ENCODE data around the gene PRODH2.

DNA sequence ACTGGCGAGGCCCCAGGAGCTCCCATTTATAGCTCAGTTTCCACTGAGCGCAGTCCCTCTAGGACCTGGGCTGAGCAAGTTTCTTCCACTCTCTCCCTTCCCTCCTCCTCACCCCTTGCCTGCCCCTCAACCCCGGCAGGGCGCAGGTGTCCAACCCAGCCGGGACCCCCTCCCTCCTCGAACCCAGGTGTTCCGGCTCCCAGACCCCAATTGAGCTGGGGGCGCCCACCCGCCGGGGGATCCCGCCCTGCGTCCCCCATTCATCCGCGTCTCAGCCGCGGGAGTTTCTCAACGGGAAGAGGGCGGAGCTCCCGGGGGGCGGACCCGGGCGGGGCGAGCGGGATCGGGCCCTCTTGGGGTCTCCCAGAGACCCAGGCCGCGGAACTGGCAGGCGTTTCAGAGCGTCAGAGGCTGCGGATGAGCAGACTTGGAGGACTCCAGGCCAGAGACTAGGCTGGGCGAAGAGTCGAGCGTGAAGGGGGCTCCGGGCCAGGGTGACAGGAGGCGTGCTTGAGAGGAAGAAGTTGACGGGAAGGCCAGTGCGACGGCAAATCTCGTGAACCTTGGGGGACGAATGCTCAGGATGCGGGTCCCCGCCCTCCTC, 44.0 kb upstream of the PRODH2 start, which contains the start of gene KIRREL2:
- TF ChIP-seq, protein P1, sequence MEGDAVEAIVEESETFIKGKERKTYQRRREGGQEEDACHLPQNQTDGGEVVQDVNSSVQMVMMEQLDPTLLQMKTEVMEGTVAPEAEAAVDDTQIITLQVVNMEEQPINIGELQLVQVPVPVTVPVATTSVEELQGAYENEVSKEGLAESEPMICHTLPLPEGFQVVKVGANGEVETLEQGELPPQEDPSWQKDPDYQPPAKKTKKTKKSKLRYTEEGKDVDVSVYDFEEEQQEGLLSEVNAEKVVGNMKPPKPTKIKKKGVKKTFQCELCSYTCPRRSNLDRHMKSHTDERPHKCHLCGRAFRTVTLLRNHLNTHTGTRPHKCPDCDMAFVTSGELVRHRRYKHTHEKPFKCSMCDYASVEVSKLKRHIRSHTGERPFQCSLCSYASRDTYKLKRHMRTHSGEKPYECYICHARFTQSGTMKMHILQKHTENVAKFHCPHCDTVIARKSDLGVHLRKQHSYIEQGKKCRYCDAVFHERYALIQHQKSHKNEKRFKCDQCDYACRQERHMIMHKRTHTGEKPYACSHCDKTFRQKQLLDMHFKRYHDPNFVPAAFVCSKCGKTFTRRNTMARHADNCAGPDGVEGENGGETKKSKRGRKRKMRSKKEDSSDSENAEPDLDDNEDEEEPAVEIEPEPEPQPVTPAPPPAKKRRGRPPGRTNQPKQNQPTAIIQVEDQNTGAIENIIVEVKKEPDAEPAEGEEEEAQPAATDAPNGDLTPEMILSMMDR (conservative IDR thresholded peaks at IDR 0.05; ENCODE audit: low read depth, low read length), result no peak
- TF ChIP-seq EZH2 (IDR thresholded peaks at IDR 0.05; ENCODE audit: borderline replicate concordance, low read depth, low read length, poor library complexity, severe bottlenecking), result no peak
